Measurements from ENCODE around the gene RORC.
"Not testable (repeated sequence)": the region's sequence is repeated elsewhere in the genome, so short reads cannot be mapped to it uniquely, and the experiment has no call there.

The RORC gene

DNA sequence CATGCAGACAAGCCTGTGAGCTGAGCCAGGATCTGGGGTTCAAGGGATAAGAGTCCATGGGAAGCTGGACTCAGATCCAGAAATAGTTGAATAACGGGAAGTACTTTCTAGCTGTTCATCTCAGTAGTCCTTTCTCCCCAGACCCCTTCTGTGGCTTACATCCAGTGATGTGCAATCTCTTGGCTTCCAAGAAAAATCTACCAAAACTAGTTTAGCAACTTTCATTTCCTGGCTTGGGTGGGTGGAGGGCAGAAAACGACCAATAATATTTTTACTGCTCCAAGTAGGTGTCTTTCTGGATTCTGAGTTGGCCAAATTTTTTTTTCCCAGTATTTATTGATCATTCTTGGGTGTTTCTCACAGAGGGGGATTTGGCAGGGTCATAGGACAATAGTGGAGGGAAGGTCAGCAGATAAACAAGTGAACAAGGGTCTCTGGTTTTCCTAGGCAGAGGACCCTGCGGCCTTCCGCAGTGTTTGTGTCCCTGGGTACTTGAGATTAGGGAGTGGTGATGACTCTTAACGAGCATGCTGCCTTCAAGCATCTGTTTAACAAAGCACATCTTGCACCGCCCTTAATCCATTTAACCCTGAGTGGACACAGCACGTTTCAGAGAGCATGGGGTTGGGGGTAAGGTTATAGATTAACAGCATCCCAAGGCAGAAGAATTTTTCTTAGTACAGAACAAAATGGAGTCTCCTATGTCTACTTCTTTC lies 63.1 kb downstream of the RORC start:
- not testable (repeated sequence) for DNase-seq

DNA sequence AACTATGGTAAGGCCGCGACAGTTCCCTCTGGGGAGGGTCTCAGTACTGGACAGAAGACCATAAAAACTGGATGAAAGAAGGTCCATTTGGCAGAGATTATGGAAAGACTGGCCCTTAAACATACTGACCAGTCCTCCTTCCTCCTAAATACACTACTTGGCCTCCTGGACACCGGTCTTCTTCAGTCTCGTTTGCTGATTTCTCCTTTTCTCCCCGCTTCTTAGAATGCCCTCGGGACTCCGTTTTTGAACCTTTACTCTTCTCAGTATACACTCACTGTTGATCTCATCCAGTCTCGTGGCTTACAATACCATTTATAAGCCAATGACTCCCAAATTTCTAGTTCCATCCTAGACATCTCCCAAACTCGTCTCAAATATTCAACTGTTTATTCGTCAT lies 67.6 kb downstream of the RORC start:
- no peak for DNase-seq

- DNase-seq = peak; percentile 76
Observed at GRCh38 chr1:151762941-151763921, 68.4 kb downstream of the RORC start, which contains the start of gene MRPL9. Gene MRPL9, minus strand, starts transcription at chr1:151763496. Its CDS starts 17 bp downstream, at chr1:151763479.

DNA sequence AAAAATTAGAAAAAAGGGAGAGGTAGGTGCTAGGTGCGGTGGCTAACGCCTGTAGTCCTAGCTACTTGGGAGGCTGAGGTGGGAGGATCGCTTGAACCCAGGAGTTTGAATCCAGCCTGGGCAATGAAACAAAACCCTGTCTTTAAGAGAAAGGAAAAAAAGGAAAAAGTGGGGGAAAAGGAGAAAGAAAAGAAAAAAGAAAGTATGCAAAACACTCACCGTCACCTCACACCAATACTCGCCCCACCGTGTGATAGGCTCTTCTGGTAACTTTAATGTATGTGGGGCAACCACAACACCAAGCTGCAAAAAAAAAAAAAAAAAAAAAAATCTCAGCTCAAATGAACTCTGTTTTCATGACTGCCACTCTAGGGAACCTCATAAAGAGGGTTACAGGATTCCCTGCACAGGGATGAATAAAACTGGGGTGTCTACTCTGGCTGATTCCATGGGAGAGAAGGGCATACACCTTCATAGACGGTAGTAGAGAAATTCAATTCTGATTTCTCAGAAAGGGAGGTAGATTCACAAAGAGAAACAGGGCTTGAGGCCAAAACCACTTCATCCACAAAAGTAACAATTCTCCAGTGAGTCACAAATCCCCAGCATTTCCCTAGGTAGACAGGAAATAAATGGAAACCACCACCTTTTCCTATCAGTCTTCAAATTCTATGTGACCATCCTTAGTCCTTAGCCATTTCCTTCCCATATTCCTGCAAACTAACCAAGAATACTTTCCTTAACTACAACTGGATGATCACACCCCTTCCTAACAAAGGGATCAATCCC lies 70.8 kb downstream of the RORC start:
- peak; percentile 26 for DNase-seq

GRCh38 chr1:151759241-151759640 lies 72.4 kb downstream of the RORC start:
- no peak for DNase-seq

- peak; percentile 23 for DNase-seq
Observed at GRCh38 chr1:151756291-151756690, 75.3 kb downstream of the RORC start.

Data from NCI-H226 (cell line).